HepG2 (cell line): ENCODE data around the gene IPMK. TPM values are rescaled to one million over a fixed set of nuclear protein-coding genes. Genes with fewer than 3 reads are reported as not detected.

Experiments
- FOSL2 ChIP-seq: sonication (generic); formaldehyde crosslinking; IDR thresholded peaks from 2 replicates; pipeline ENCODE4 v1.4.0; 2020; ENCODE audit warnings: missing genetic modification reagents
- HCFC1 ChIP-seq: fragments of 150-350 bp; IDR thresholded peaks from 2 replicates; pipeline ENCODE4 v1.6.1; 2014; ENCODE audit warnings: low read depth, low read length
- HNRNPK ChIP-seq: fragments of 200-400 bp; formaldehyde crosslinking; IDR thresholded peaks from 2 replicates; pipeline ENCODE4 v1.6.1; 2018; ENCODE audit warnings: low read length, low read depth, moderate library complexity, mild to moderate bottlenecking; ENCODE audit not compliant: poor library complexity, severe bottlenecking
- HOXA9 ChIP-seq: sonication (generic); formaldehyde crosslinking; IDR thresholded peaks from 2 replicates; pipeline ENCODE4 v1.8.1; 2022; ENCODE audit warnings: missing genetic modification reagents, mild to moderate bottlenecking, moderate library complexity, borderline replicate concordance
- SMAD9 ChIP-seq: sonication (generic); formaldehyde crosslinking; IDR thresholded peaks from 2 replicates; pipeline ENCODE4 v1.5.1; 2020; ENCODE audit warnings: mild to moderate bottlenecking, missing genetic modification reagents
- ZNF274 ChIP-seq: sonication (generic); formaldehyde crosslinking; IDR thresholded peaks from 2 replicates; pipeline ENCODE4 v1.5.1; 2020; ENCODE audit warnings: mild to moderate bottlenecking, missing genetic modification reagents
- ZNF383 ChIP-seq: sonication (generic); formaldehyde crosslinking; IDR thresholded peaks from 2 replicates; pipeline ENCODE4 v1.4.0; 2020; ENCODE audit warnings: missing genetic modification reagents, mild to moderate bottlenecking, borderline replicate concordance
- ZNF605 ChIP-seq: sonication (generic); formaldehyde crosslinking; IDR thresholded peaks from 2 replicates; pipeline ENCODE4 v1.8.0; 2022; ENCODE audit warnings: mild to moderate bottlenecking, missing genetic modification reagents
- ZNF772 ChIP-seq: sonication (generic); formaldehyde crosslinking; IDR thresholded peaks from 2 replicates; pipeline ENCODE4 v1.5.0; 2020; ENCODE audit warnings: mild to moderate bottlenecking, missing genetic modification reagents
- polyA plus RNA-seq, 8 experiments: library from polyadenylated mRNA; depleted of rRNA in 3 of 8; stranded (reverse) in 7 of 8; unstranded in 1 of 8; fragments of >200 nt; fragmentation: Illumina TruSeq in 4 of 8; extraction: Trizol in 4 of 8; gene quantifications; 2 replicates each; pipeline versions ENCODE4 v1.2.1 to v1.2.3, GENCODE V29; 2011 to 2016; ENCODE audit warnings: low read depth in 4 of 8, missing spikeins in 1 of 8, mixed read lengths in 1 of 8; ENCODE audit not compliant: insufficient read depth in 1 of 8
- total RNA-seq, 5 experiments: library from RNA; depleted of rRNA; stranded (reverse); fragments of >200 nt; fragmentation: Illumina TruSeq; extraction: Trizol; gene quantifications; 2 replicates each; pipeline ENCODE4 v1.2.3, GENCODE V29; 2016; ENCODE audit warnings: low read depth in 1 of 5
- TF ChIP-seq, protein P1 (sequence below): IDR thresholded peaks from 2 replicates; pipeline ENCODE4 v1.6.1; 2016; ENCODE audit warnings: low read depth, missing genetic modification reagents, missing compliant biosample characterization
- TF ChIP-seq, protein P2 (sequence below): sonication (generic); formaldehyde crosslinking; IDR thresholded peaks from 2 replicates; pipeline ENCODE4 v1.4.0; 2020; ENCODE audit warnings: missing genetic modification reagents
- TF ChIP-seq, protein P3 (sequence below): sonication (generic); formaldehyde crosslinking; IDR thresholded peaks from 2 replicates; pipeline ENCODE4 v1.4.0; 2020; ENCODE audit warnings: mild to moderate bottlenecking, missing genetic modification reagents
- TF ChIP-seq, protein P4 (sequence below): sonication (generic); formaldehyde crosslinking; IDR thresholded peaks from 2 replicates; pipeline ENCODE4 v1.5.0; 2020; ENCODE audit warnings: mild to moderate bottlenecking, missing genetic modification reagents
- TF ChIP-seq, protein P5 (sequence below): sonication (generic); formaldehyde crosslinking; IDR thresholded peaks from 2 replicates; pipeline ENCODE4 v1.4.0; 2020; ENCODE audit warnings: mild to moderate bottlenecking, low read depth, missing genetic modification reagents

Gene IPMK
- total and polyA plus RNA-seq, 2 of the 13 experiments (the other 11 are each of a cell fraction or from before 2014, with no cell fraction given): 2.7 to 3.9 TPM

DNA sequence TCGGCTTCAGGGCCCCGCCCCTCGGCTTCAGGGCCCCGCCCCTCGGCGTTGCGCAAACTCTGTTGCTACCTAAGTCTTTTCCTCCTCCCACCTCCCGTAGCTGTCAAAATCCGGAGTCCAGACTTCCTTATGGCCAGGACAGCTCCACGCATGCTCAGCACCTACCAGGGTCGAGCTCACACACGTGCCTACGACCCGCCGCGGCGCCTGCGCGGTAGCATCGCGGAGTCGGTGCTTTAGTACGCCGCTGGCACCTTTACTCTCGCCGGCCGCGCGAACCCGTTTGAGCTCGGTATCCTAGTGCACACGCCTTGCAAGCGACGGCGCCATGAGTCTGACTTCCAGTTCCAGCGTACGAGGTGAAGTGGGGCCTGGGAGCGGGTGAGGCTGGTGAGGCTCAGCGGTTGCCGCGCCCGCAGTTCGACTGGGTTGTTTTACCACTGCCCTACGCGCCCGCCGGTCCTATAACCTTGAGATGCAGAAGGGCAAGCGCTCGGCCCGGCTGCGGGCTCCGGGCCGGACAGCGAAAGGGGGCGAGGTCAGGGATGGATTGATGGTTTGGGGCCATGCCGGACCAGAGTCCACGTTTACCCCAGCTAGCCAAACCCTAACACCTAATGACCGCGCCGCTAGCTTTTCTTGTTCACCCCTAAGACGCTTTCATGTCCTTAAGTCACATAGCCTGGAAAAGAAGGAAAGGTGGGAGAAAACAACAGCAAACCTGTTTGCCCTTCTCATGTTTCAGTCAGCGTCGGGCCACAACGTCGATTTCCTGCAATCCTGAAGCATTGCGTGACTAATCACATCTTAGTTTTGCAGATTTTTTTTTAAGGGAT is 1.5 kb upstream of the IPMK start, which contains the start of gene CISD1 (continued):
- TF ChIP-seq ZNF772 (peak; percentile 97), ZNF605 (CRISPR knock-in tag) (peak; percentile 99), ZNF274 (CRISPR knock-in tag) (peak; percentile 92), SMAD9 (no peak), HCFC1 (peak; percentile 16; the same call in 1 of the 2 replicates), HNRNPK (no peak), HOXA9 (peak; percentile 75; the same call in 1 of the 2 replicates), FOSL2 (CRISPR knock-in tag) (peak; percentile 55), ZNF383 (CRISPR knock-in tag) (no peak)
- TF ChIP-seq, protein P1, sequence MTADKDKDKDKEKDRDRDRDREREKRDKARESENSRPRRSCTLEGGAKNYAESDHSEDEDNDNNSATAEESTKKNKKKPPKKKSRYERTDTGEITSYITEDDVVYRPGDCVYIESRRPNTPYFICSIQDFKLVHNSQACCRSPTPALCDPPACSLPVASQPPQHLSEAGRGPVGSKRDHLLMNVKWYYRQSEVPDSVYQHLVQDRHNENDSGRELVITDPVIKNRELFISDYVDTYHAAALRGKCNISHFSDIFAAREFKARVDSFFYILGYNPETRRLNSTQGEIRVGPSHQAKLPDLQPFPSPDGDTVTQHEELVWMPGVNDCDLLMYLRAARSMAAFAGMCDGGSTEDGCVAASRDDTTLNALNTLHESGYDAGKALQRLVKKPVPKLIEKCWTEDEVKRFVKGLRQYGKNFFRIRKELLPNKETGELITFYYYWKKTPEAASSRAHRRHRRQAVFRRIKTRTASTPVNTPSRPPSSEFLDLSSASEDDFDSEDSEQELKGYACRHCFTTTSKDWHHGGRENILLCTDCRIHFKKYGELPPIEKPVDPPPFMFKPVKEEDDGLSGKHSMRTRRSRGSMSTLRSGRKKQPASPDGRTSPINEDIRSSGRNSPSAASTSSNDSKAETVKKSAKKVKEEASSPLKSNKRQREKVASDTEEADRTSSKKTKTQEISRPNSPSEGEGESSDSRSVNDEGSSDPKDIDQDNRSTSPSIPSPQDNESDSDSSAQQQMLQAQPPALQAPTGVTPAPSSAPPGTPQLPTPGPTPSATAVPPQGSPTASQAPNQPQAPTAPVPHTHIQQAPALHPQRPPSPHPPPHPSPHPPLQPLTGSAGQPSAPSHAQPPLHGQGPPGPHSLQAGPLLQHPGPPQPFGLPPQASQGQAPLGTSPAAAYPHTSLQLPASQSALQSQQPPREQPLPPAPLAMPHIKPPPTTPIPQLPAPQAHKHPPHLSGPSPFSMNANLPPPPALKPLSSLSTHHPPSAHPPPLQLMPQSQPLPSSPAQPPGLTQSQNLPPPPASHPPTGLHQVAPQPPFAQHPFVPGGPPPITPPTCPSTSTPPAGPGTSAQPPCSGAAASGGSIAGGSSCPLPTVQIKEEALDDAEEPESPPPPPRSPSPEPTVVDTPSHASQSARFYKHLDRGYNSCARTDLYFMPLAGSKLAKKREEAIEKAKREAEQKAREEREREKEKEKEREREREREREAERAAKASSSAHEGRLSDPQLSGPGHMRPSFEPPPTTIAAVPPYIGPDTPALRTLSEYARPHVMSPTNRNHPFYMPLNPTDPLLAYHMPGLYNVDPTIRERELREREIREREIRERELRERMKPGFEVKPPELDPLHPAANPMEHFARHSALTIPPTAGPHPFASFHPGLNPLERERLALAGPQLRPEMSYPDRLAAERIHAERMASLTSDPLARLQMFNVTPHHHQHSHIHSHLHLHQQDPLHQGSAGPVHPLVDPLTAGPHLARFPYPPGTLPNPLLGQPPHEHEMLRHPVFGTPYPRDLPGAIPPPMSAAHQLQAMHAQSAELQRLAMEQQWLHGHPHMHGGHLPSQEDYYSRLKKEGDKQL (CRISPR knock-in tag): peak; percentile 26; the same call in 1 of the 2 replicates
- TF ChIP-seq, protein P2, sequence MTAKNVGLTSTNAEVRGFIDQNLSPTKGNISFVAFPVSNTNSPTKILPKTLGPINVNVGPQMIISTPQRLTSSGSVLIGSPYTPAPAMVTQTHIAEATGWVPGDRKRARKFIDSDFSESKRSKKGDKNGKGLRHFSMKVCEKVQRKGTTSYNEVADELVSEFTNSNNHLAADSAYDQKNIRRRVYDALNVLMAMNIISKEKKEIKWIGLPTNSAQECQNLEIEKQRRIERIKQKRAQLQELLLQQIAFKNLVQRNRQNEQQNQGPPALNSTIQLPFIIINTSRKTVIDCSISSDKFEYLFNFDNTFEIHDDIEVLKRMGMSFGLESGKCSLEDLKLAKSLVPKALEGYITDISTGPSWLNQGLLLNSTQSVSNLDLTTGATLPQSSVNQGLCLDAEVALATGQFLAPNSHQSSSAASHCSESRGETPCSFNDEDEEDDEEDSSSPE (CRISPR knock-in tag): peak; percentile 95
- TF ChIP-seq, protein P3, sequence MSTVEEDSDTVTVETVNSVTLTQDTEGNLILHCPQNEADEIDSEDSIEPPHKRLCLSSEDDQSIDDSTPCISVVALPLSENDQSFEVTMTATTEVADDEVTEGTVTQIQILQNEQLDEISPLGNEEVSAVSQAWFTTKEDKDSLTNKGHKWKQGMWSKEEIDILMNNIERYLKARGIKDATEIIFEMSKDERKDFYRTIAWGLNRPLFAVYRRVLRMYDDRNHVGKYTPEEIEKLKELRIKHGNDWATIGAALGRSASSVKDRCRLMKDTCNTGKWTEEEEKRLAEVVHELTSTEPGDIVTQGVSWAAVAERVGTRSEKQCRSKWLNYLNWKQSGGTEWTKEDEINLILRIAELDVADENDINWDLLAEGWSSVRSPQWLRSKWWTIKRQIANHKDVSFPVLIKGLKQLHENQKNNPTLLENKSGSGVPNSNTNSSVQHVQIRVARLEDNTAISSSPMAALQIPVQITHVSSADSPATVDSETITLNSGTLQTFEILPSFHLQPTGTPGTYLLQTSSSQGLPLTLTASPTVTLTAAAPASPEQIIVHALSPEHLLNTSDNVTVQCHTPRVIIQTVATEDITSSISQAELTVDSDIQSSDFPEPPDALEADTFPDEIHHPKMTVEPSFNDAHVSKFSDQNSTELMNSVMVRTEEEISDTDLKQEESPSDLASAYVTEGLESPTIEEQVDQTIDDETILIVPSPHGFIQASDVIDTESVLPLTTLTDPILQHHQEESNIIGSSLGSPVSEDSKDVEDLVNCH: no peak
- TF ChIP-seq, protein P4, sequence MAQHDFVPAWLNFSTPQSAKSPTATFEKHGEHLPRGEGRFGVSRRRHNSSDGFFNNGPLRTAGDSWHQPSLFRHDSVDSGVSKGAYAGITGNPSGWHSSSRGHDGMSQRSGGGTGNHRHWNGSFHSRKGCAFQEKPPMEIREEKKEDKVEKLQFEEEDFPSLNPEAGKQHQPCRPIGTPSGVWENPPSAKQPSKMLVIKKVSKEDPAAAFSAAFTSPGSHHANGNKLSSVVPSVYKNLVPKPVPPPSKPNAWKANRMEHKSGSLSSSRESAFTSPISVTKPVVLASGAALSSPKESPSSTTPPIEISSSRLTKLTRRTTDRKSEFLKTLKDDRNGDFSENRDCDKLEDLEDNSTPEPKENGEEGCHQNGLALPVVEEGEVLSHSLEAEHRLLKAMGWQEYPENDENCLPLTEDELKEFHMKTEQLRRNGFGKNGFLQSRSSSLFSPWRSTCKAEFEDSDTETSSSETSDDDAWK: no peak
- TF ChIP-seq, protein P5, sequence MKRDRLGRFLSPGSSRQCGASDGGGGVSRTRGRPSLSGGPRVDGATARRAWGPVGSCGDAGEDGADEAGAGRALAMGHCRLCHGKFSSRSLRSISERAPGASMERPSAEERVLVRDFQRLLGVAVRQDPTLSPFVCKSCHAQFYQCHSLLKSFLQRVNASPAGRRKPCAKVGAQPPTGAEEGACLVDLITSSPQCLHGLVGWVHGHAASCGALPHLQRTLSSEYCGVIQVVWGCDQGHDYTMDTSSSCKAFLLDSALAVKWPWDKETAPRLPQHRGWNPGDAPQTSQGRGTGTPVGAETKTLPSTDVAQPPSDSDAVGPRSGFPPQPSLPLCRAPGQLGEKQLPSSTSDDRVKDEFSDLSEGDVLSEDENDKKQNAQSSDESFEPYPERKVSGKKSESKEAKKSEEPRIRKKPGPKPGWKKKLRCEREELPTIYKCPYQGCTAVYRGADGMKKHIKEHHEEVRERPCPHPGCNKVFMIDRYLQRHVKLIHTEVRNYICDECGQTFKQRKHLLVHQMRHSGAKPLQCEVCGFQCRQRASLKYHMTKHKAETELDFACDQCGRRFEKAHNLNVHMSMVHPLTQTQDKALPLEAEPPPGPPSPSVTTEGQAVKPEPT (CRISPR knock-in tag): no peak
